Cerebellar cortex (tissue), 1 donor: Measurements from ENCODE around the gene FZD7.

ENCODE experiments used
- DNase-seq: peaks from one replicate; pipeline ENCODE4 v3.0.0-alpha.2; 2015; ENCODE audit warnings: low spot score

The FZD7 gene

GRCh38 chr2:202067589-202067988 lies 33.9 kb downstream of the FZD7 start:
- no peak for DNase-seq

- peak; percentile 58 for DNase-seq
Measured at GRCh38 chr2:202069170-202070067, 35.8 kb downstream of the FZD7 start.

- no peak for DNase-seq
Measured at GRCh38 chr2:202071107-202071506, 37.5 kb downstream of the FZD7 start.

GRCh38 chr2:202072226-202072625 lies 38.6 kb downstream of the FZD7 start:
- peak; percentile 48 for DNase-seq

- DNase-seq = peak; percentile 78
Measured at GRCh38 chr2:202072737-202073401, 39.2 kb downstream of the FZD7 start, which contains the start of gene KIAA2012. Gene KIAA2012 (plus strand): TSS chr2:202073255. CDS start chr2:202073628, 373 bp downstream.

- DNase-seq = no peak
Measured at GRCh38 chr2:202074324-202074723, 40.7 kb downstream of the FZD7 start.

- no peak for DNase-seq
Measured at GRCh38 chr2:202079310-202079709, 45.7 kb downstream of the FZD7 start.

- DNase-seq = peak; percentile 75
Measured at GRCh38 chr2:202084265-202084664, 50.6 kb downstream of the FZD7 start.
